Sigmoid colon (tissue), 7 donors: Measurements from ENCODE around the gene HS1BP3. TPM values are rescaled to one million over a fixed set of nuclear protein-coding genes. Genes with fewer than 3 reads are reported as not detected.

Experiments
- DNase-seq: peaks from one replicate; pipeline ENCODE4 v3.0.0-alpha.2; 2019
- H3K27ac ChIP-seq, 4 donors: fragments of 200-600 bp; sonication (generic); one replicate each; pipeline ENCODE4 v1.5.1; 2016 to 2019; ENCODE audit warnings: mild to moderate bottlenecking in 1 of 4
- H3K27me3 ChIP-seq, 3 donors: fragments of 200-600 bp; sonication (generic); one replicate each; pipeline ENCODE4 v1.5.1; 2019; ENCODE audit warnings: mild to moderate bottlenecking in 1 of 3
- H3K36me3 ChIP-seq, 4 donors: fragments of 200-600 bp; sonication (generic); one replicate each; pipeline ENCODE4 v1.5.1; 2016 to 2019
- H3K4me1 ChIP-seq, 4 donors: fragments of 200-600 bp; sonication (generic); one replicate each; pipeline ENCODE4 v1.5.1; 2017 to 2019
- H3K4me3 ChIP-seq, 4 donors: fragments of 200-600 bp; sonication (generic); one replicate each; pipeline ENCODE4 v1.5.1; 2017 to 2019; ENCODE audit warnings: mild to moderate bottlenecking in 2 of 4, moderate library complexity in 1 of 4
- H3K9me3 ChIP-seq, 4 donors: fragments of 200-600 bp in 3 of 4; sonication (generic) in 3 of 4; one replicate each; pipeline versions ENCODE4 v1.5.1 to v1.6.1; 2013 to 2019
- CTCF ChIP-seq, 4 experiments: fragments of 450-650 bp in 3 of 4; fragments of 200-600 bp in 1 of 4; IDR thresholded peaks; one replicate each; pipeline ENCODE4 v1.5.1; 2016 to 2019; ENCODE audit warnings: antibody characterized with exemption in 4 of 4, mild to moderate bottlenecking in 3 of 4, moderate library complexity in 2 of 4
- EP300 ChIP-seq, 4 donors: sonication (generic); formaldehyde crosslinking; IDR thresholded peaks; one replicate each; pipeline ENCODE4 v1.6.1; 2017; ENCODE audit warnings: antibody characterized with exemption in 4 of 4
- POLR2A ChIP-seq, 2 donors: fragments of 450-650 bp; IDR thresholded peaks; one replicate each; pipeline ENCODE4 v1.6.1; 2016; ENCODE audit warnings: antibody characterized with exemption in 2 of 2, mild to moderate bottlenecking in 2 of 2, moderate library complexity in 2 of 2
- POLR2AphosphoS5 ChIP-seq, 4 donors: sonication (generic); formaldehyde crosslinking; IDR thresholded peaks; one replicate each; pipeline ENCODE4 v1.6.1; 2017; ENCODE audit warnings: antibody characterized with exemption in 4 of 4
- WGBS, 2 donors: extraction: QIAGEN DNeasy Blood & Tissue Kit; methylation state at CpG; one replicate each; pipeline ENCODE4 v1.1.7; 2013; 5-methylcytosine and 5-hydroxymethylcytosine counted together
- intact Hi-C: fragments of 100-400 bp; cut with DNase I; formaldehyde crosslinking; loops from one replicate; pipeline ENCODE4 v1.15.1; 2023
- polyA plus RNA-seq, 3 donors: library from polyadenylated mRNA; stranded (reverse); fragments of 200-250 nt; gene quantifications; one replicate each; pipeline ENCODE4 v1.2.3, GENCODE V29; 2013
- total RNA-seq, 4 donors: library from RNA; depleted of rRNA; stranded (reverse); fragments of >200 nt; gene quantifications; one replicate each; pipeline ENCODE4 v1.1.0, GENCODE V29; 2016
- donor health status: healthy with polysubstance abuse.
- donor health status: Bipolar disorder and iron deficiency.
- donor health status: healthy.

HS1BP3 gene
- total and polyA plus RNA-seq, 7 donors: 25.2 to 54.6 (median 32.6) TPM

- Histone ChIP-seq H3K4me1 (no peaks in the 10 kb centered on the region), H3K9me3 (peaks cover 0 to 3% (median 0%) of the 10 kb centered on the region in 4 donors), H3K27me3 (no peaks in the 10 kb centered on the region), H3K27ac (no peak overlapping the region), H3K36me3 (peaks cover 0 to 28% (median 9%) of the 10 kb centered on the region in 4 donors), H3K4me3 (no peak overlapping the region)
- TF ChIP-seq POLR2AphosphoS5 (IDR thresholded peaks at IDR 0.05) (no peak), EP300 (IDR thresholded peaks at IDR 0.05) (no peak), CTCF (IDR thresholded peaks at IDR 0.05) (no peak), POLR2A (IDR thresholded peaks at IDR 0.05) (no peak)
- DNase-seq: no peak
- intact Hi-C loops: no loop called here
- WGBS, 2 donors: 93 to 96% methylated on average over 4 of the region's 4 CpGs
These were observed 36.4 kb upstream of the HS1BP3 start for GRCh38 chr2:20687260-20687832.

DNA sequence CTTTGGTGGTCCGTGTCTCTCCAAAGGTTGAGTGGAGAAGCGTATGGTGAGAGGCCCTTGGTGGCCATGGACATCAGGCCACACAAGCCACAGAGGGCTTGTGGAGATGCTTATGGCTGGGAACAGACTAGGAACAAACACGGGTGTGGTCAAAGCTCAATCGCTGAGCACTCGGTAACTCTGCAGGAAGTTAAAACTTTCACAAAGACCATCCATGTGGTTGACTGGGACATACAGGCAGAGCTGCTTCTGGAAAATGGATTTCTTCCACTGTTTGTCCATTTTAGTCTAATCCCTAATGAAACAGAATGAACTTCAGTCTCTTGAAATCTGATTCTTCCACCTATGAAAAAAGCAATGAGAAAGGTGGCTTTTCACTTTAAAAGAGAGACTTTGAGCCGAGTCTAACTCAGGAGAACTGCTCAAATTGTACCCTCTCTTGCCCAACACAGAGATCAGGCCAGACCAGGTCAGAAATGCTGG, 33.7 kb upstream of the HS1BP3 start:
- no peak for DNase-seq
- H3K9me3 ChIP-seq: peaks cover 0 to 3% (median 0%) of the 10 kb centered on the region in 4 donors
- peaks cover 0 to 28% (median 9%) of the 10 kb centered on the region in 4 donors for H3K36me3 ChIP-seq
- WGBS, 2 donors: 55 to 85% methylated on average over 6 of the region's 6 CpGs
- no peaks in the 10 kb centered on the region for H3K27me3 ChIP-seq
- H3K4me3 ChIP-seq: no peak overlapping the region
- no peak overlapping the region for H3K27ac ChIP-seq
- TF ChIP-seq EP300 (IDR thresholded peaks at IDR 0.05) (no peak), CTCF (IDR thresholded peaks at IDR 0.05) (no peak), POLR2A (IDR thresholded peaks at IDR 0.05) (no peak), POLR2AphosphoS5 (IDR thresholded peaks at IDR 0.05) (no peak)
- intact Hi-C loops: no loop called here
- no peaks in the 10 kb centered on the region for H3K4me1 ChIP-seq

DNA sequence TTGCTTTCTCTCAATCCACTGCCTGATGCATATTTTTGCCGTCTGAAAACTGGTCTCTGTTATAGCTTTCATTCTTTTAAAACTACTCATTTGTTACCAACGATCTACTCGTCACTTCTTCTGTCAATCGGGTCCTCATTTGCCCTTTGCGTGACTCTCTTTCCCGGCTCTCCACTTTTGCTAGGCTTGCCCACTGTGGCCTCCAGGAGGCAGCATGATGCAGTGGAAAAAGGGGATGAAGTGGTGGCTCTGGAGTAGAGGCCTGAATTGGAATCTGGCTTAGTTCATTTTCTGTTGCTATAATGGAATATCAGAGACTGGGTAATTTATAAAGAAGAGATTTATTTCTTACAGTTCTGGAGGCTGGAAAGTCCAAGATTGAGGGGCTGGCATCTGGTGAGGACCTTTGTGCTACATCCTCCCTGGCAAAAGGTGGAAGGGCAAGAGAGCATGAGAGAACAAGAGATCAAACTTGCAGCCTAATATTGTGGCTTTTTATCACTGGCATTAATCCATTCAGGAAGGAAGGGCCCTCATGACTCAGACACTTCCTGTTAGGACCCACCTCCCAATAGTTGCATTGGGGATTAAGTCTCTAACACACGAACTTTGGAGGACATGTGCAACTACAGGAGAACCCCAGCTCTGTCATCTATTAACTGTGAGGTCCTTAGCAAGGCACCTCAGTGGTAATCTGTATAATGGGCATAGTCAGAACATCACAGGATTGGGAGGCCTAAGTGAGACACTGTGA, 31.4 kb upstream of the HS1BP3 start:
- Histone ChIP-seq H3K27me3 (no peaks in the 10 kb centered on the region), H3K9me3 (no peaks in the 10 kb centered on the region), H3K4me1 (peaks cover 0 to 11% (median 3%) of the 10 kb centered on the region in 4 donors), H3K36me3 (peaks cover 0 to 28% (median 9%) of the 10 kb centered on the region in 4 donors), H3K4me3 (no peak overlapping the region), H3K27ac (no peak overlapping the region)
- intact Hi-C loops: no loop called here
- TF ChIP-seq CTCF (IDR thresholded peaks at IDR 0.05): no peak
- TF ChIP-seq POLR2AphosphoS5 (IDR thresholded peaks at IDR 0.05): no peak
- TF ChIP-seq POLR2A (IDR thresholded peaks at IDR 0.05): no peak
- no peak for TF ChIP-seq EP300 (IDR thresholded peaks at IDR 0.05)
- 83 to 90% methylated on average over 7 of the region's 7 CpGs for WGBS, 2 donors
- DNase-seq: no peak

DNA sequence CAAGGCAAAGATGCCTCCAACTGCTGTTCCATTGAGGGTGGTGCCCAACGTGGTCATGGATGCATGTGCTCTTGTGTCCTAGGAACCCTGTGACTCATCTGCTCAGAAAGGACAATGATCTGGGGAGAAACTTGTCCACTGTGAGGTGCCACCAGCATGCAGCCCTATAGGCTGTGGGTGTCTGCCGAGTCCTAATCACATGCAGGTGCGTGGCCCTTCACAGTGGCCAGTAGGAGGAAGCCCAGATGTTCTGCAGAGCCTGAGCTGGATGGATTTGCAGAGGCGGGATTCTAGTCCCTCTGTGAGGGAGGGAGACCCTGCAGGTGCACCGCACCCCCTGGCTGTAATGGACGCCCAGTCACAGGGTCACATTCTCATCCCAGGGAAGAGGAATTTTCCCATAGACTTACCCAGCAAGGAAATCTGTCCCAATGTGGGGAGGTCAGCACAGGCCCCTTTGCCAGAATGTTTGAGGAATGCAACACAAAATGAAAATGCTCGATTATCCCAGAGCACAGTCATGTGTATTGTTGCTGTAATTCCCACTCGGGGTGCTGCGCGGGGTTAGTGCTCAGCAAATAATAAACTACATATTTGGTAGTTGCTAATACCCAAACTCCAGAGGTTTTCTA, 30.0 kb upstream of the HS1BP3 start:
- TF ChIP-seq EP300 (IDR thresholded peaks at IDR 0.05) (no peak), POLR2AphosphoS5 (IDR thresholded peaks at IDR 0.05) (no peak), CTCF (IDR thresholded peaks at IDR 0.05) (no peak), POLR2A (IDR thresholded peaks at IDR 0.05) (no peak)
- Histone ChIP-seq H3K4me1 (peaks cover 0 to 11% (median 4%) of the 10 kb centered on the region in 4 donors), H3K27me3 (no peaks in the 10 kb centered on the region), H3K36me3 (peaks cover 0 to 15% (median 3%) of the 10 kb centered on the region in 4 donors), H3K27ac (no peak overlapping the region), H3K4me3 (no peak overlapping the region), H3K9me3 (no peaks in the 10 kb centered on the region)
- 91% methylated on average over 10 of the region's 10 CpGs for WGBS, 2 donors
- no peak for DNase-seq
- intact Hi-C loops: no loop called here
